Keratinocyte (primary cell): ENCODE results near the gene SRP14.
A peak's percentile ranks its signal among the peaks of the same experiment; 100 is the strongest.

Experiments used
- CTCF ChIP-seq, 3 experiments: IDR thresholded peaks in 1 of 3; conservative IDR thresholded peaks in 1 of 3; optimal IDR thresholded peaks in 1 of 3; 2 replicates in 2 of 3; 3 replicates in 1 of 3; pipeline versions ENCODE3 to v1.5.1; 2011; ENCODE audit warnings: low read length in 3 of 3, mild to moderate bottlenecking in 3 of 3, moderate library complexity in 2 of 3, control low read depth in 1 of 3, inconsistent platforms in 1 of 3; ENCODE audit not compliant: insufficient read depth in 2 of 3; ENCODE audit errors: extremely low read depth in 1 of 3
- EZH2 ChIP-seq: IDR thresholded peaks from one replicate; pipeline ENCODE4 v1.6.1; 2012; ENCODE audit warnings: inconsistent platforms, mild to moderate bottlenecking, low read length, moderate library complexity

DNA sequence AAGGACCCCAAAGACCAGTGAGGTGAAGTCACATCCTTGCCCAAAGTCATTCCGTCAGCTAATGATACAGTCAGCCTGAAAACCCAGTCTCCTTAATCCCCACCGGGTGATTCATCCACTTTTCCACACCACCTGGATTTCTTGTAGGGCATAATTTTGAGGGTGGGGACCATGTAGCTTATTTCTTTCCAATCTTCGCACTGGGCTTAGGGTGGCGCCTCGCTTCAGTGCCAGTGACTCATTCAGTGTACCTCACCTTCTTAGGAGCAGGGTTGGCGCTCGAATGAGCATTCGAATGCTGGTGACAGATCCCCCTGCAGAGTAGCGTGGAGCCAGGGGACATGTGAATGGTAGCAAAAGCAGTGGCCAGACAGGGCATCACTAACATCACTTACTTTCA lies 45.7 kb upstream of the SRP14 start:
- TF ChIP-seq CTCF (optimal IDR thresholded peaks at IDR 0.05 in 1 of 3, IDR thresholded peaks at IDR 0.05 in 1 of 3, conservative IDR thresholded peaks at IDR 0.05 in 1 of 3; ENCODE audit: extremely low read depth in 1 of 3, insufficient read depth in 2 of 3, low read length in 3 of 3) (peak in 1 of 3 experiments; percentile 32), EZH2 (no peak)
